Pancreas (tissue), 10 donors: Measurements from ENCODE around the gene KLF9. TPM values are rescaled to one million over a fixed set of nuclear protein-coding genes. Genes with fewer than 3 reads are reported as not detected.

Source experiments
- ATAC-seq, 4 donors: fragments of 200-7000 bp; cut with Tn5 transposase; one replicate each; pipeline versions ENCODE4 v1.8.0 to v1.9.1; 2020; ENCODE audit warnings: mild to moderate bottlenecking in 4 of 4, moderate library complexity in 4 of 4
- DNase-seq, 6 donors: peaks; one replicate each; pipeline ENCODE4 v3.0.0-alpha.2; 2020
- FAIRE-seq: peaks from 2 replicates; lab custom pipeline; 2012; peaks lifted over from hg19 to GRCh38; lab: Jason Lieb, UNC
- H3K27ac ChIP-seq, 4 donors: fragments of 200-600 bp; sonication (generic); 1 replicate in 3 of 4; 2 replicates in 1 of 4; pipeline versions ENCODE4 v1.5.0 to v1.8.0; 2020
- H3K27me3 ChIP-seq, 4 donors: fragments of 200-600 bp; one replicate each; pipeline ENCODE4 v1.8.0; 2021
- H3K36me3 ChIP-seq, 3 donors: fragments of 200-600 bp; sonication (generic) in 1 of 3; one replicate each; pipeline versions ENCODE4 v1.5.0 to v1.8.0; 2020 to 2021
- H3K4me1 ChIP-seq, 3 donors: fragments of 200-600 bp; one replicate each; pipeline ENCODE4 v1.8.0; 2021
- H3K4me3 ChIP-seq, 4 donors: fragments of 200-600 bp; sonication (generic) in 2 of 4; one replicate each; pipeline versions ENCODE4 v1.5.0 to v1.8.0; 2020 to 2021
- H3K9me3 ChIP-seq, 4 donors: fragments of 200-600 bp; one replicate each; pipeline ENCODE4 v1.8.0; 2021
- CTCF ChIP-seq, 4 donors: fragments of 200-600 bp; sonication (generic) in 3 of 4; IDR thresholded peaks; one replicate each; pipeline versions ENCODE4 v1.5.0 to v1.8.0; 2021; ENCODE audit warnings: antibody characterized with exemption in 4 of 4
- WGBS, 2 donors: extraction: QIAGEN DNeasy Blood & Tissue Kit; methylation state at CpG; one replicate each; pipeline ENCODE4 v1.1.7; 2013; 5-methylcytosine and 5-hydroxymethylcytosine counted together
- intact Hi-C, 3 donors: fragments of 100-400 bp; cut with DNase I; formaldehyde crosslinking; loops; one replicate each; pipeline versions ENCODE4 v1.11.1 to v1.14.2; 2022
- polyA plus RNA-seq, 2 donors: library from polyadenylated mRNA; stranded (reverse); fragments of 200-250 nt; gene quantifications; one replicate each; pipeline ENCODE4 v1.2.3, GENCODE V29; 2013
- total RNA-seq, 6 donors: library from RNA; stranded (reverse); fragmentation: NEBNext Ultra II Directional in 4 of 6; extraction: Animal tissue kit (Norgen Biotek cat#: 25700) in 4 of 6; gene quantifications; one replicate each; pipeline versions ENCODE4 v1.2.1 to v1.2.4, GENCODE V29; 2021 to 2023
- donor health status: healthy with polysubstance abuse.
- donor health status: DM: no; HTN: no; CAD: no; lungs with moderate emphysema.
- donor health status: DM: no; HTN: no; CAD: no.
- donor health status: control.
- donor health status: control.
- donor health status: Bipolar disorder and iron deficiency.
- donor health status: DM: yes; HTN: yes; CAD: no.
- donor health status: DM: no; HTN: no; CAD: no.
- donor health status: DM: no; HTN: no; CAD: no.
- donor health status: DM: yes; HTN: yes; CAD: no.

Gene KLF9
- total and polyA plus RNA-seq, 8 donors = 8.4 to 32.8 (median 16.5) TPM

- no peak for TF ChIP-seq CTCF (IDR thresholded peaks at IDR 0.05)
- DNase-seq = no peak
- no peaks in the 10 kb centered on the region for H3K27me3 ChIP-seq
- ATAC-seq = peak in 3 of 4 donors; percentile 47 to 77 (median 68)
- intact Hi-C loops = no loop called here
- no peak overlapping the region for H3K4me3 ChIP-seq
- FAIRE-seq = no peak
- WGBS, 2 donors = 77 to 83% methylated on average over 2 of the region's 2 CpGs
- no peak overlapping the region for H3K27ac ChIP-seq
- H3K9me3 ChIP-seq = no peaks in the 10 kb centered on the region
- H3K4me1 ChIP-seq = peaks cover 5 to 32% (median 27%) of the 10 kb centered on the region in 3 donors
- peaks cover 0 to 5% (median 0%) of the 10 kb centered on the region in 3 donors for H3K36me3 ChIP-seq
Observed at GRCh38 chr9:70392189-70392588, 22.3 kb downstream of the KLF9 start.

- Histone ChIP-seq H3K4me3 (no peak overlapping the region), H3K27me3 (no peaks in the 10 kb centered on the region), H3K27ac (no peak overlapping the region), H3K36me3 (peaks cover 5 to 18% (median 6%) of the 10 kb centered on the region in 3 donors), H3K9me3 (no peaks in the 10 kb centered on the region), H3K4me1 (peaks cover 5 to 31% (median 27%) of the 10 kb centered on the region in 3 donors)
- FAIRE-seq = no peak
- intact Hi-C loops = no loop called here
- 83% methylated on average over 2 of the region's 2 CpGs for WGBS, 2 donors
- DNase-seq = no peak
- TF ChIP-seq CTCF (IDR thresholded peaks at IDR 0.05) = no peak
- ATAC-seq = peak; percentile 4 to 27 (median 17)
Observed at GRCh38 chr9:70390933-70391341, 23.5 kb downstream of the KLF9 start.

- DNase-seq = no peak
- 63 to 65% methylated on average over 10 of the region's 10 CpGs for WGBS, 2 donors
- Histone ChIP-seq H3K4me3 (no peak overlapping the region), H3K27ac (no peak overlapping the region), H3K27me3 (no peaks in the 10 kb centered on the region), H3K4me1 (peaks cover 1 to 26% (median 24%) of the 10 kb centered on the region in 3 donors), H3K36me3 (peaks cover 5 to 29% (median 9%) of the 10 kb centered on the region in 3 donors), H3K9me3 (no peaks in the 10 kb centered on the region)
- ATAC-seq = peak; percentile 20 to 72 (median 45)
- intact Hi-C loops = no loop called here
- FAIRE-seq = no peak
- TF ChIP-seq CTCF (IDR thresholded peaks at IDR 0.05) = no peak
Observed at GRCh38 chr9:70389621-70390266, 24.7 kb downstream of the KLF9 start.

- ATAC-seq = no peak
- no peak for FAIRE-seq
Observed at GRCh38 chr9:70389188-70389587, 25.3 kb downstream of the KLF9 start.

More at GRCh38 chr9:70389188-70389587, 25.3 kb downstream of the KLF9 start:
- Histone ChIP-seq H3K27ac (no peak overlapping the region), H3K27me3 (no peaks in the 10 kb centered on the region), H3K4me3 (no peak overlapping the region), H3K36me3 (peaks cover 5 to 35% (median 9%) of the 10 kb centered on the region in 3 donors), H3K4me1 (peaks cover 0 to 26% (median 18%) of the 10 kb centered on the region in 3 donors), H3K9me3 (no peaks in the 10 kb centered on the region)
- WGBS, 2 donors = 84 to 87% methylated on average over 3 of the region's 3 CpGs
- intact Hi-C loops = no loop called here
- no peak for DNase-seq
- no peak for TF ChIP-seq CTCF (IDR thresholded peaks at IDR 0.05)
